Measurements from ENCODE around the gene ATF5.
A peak's percentile ranks its signal among the peaks of the same experiment; 100 is the strongest.

ATF5 gene

GRCh38 chr19:49889038-49889686 is 39.8 kb upstream of the ATF5 start:
- no peak for TF ChIP-seq CTCF (conservative IDR thresholded peaks at IDR 0.05; ENCODE audit: low read depth, low read length)
- H3K36me3 ChIP-seq (ENCODE audit: insufficient read depth): no peaks in the 10 kb centered on the region
- no peaks in the 10 kb centered on the region for H3K79me2 ChIP-seq (ENCODE audit: insufficient read depth, low read depth)
- H3K9ac ChIP-seq: no peak overlapping the region
- no peaks in the 10 kb centered on the region for H4K20me1 ChIP-seq (ENCODE audit: insufficient read depth)
- peaks cover 32% of the 10 kb centered on the region for H3K4me1 ChIP-seq (ENCODE audit: low read depth, poor library complexity, severe bottlenecking)
- H2AFZ ChIP-seq (ENCODE audit: low read depth): no peak overlapping the region
- peak overlapping the region; percentile 45; the same call in 1 of the 2 replicates for H3K4me2 ChIP-seq
- no peak overlapping the region; the same call in 1 of the 2 replicates for H3K27ac ChIP-seq
- H3K4me3 ChIP-seq (IDR thresholded peaks at IDR 0.05; ENCODE audit: insufficient read depth, low read depth, low read length): no peak overlapping the region
- H3K27me3 ChIP-seq (ENCODE audit: insufficient read depth, low read depth): no peaks in the 10 kb centered on the region

DNA sequence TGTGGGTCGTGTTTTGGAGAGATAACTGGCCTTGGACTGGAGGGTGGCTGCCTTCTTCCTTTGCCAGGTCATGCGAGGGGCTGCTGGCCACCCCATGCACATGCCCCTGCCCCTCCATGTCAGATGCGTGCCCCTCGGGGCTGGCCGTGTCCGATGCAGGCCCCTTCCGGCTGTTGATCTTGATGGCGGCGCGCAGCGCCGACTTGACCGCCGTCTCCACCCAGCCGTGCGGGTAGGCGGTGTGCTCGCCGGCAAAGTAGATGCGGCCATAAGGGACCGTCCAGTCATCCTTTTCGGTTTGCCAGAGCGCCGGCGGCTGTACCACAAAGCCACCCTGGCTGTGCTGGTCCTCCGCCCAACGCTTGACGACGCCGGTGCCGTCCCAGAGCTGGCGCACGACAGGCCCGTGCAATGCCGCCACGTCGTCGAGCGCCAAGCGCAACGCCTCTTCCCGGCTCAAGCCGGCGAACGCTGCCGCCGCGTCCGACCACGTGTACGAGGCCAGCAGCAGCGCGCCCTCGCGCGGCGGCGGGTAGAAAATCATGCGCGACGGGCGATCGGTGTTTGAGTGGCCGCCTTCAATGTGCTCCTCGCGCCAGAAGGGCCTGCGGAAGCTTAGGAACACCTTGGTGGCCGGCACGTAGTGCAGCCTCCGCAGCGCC is 39.2 kb upstream of the ATF5 start:
- peak; percentile 76 for TF ChIP-seq CTCF (conservative IDR thresholded peaks at IDR 0.05; ENCODE audit: low read depth, low read length)
- H3K27me3 ChIP-seq (ENCODE audit: insufficient read depth, low read depth): no peaks in the 10 kb centered on the region
- no peaks in the 10 kb centered on the region for H4K20me1 ChIP-seq (ENCODE audit: insufficient read depth)
- H3K79me2 ChIP-seq (ENCODE audit: insufficient read depth, low read depth): no peaks in the 10 kb centered on the region
- peak overlapping the region; percentile 45 for H3K4me2 ChIP-seq
- peak overlapping the region; percentile 86 for H2AFZ ChIP-seq (ENCODE audit: low read depth)
- H3K9ac ChIP-seq: peak overlapping the region; percentile 44; the same call in 1 of the 2 replicates
- peaks cover 36% of the 10 kb centered on the region for H3K4me1 ChIP-seq (ENCODE audit: low read depth, poor library complexity, severe bottlenecking)
- peak overlapping the region; percentile 68 for H3K27ac ChIP-seq
- H3K4me3 ChIP-seq (IDR thresholded peaks at IDR 0.05; ENCODE audit: insufficient read depth, low read depth, low read length): no peak overlapping the region
- no peaks in the 10 kb centered on the region for H3K36me3 ChIP-seq (ENCODE audit: insufficient read depth)

DNA sequence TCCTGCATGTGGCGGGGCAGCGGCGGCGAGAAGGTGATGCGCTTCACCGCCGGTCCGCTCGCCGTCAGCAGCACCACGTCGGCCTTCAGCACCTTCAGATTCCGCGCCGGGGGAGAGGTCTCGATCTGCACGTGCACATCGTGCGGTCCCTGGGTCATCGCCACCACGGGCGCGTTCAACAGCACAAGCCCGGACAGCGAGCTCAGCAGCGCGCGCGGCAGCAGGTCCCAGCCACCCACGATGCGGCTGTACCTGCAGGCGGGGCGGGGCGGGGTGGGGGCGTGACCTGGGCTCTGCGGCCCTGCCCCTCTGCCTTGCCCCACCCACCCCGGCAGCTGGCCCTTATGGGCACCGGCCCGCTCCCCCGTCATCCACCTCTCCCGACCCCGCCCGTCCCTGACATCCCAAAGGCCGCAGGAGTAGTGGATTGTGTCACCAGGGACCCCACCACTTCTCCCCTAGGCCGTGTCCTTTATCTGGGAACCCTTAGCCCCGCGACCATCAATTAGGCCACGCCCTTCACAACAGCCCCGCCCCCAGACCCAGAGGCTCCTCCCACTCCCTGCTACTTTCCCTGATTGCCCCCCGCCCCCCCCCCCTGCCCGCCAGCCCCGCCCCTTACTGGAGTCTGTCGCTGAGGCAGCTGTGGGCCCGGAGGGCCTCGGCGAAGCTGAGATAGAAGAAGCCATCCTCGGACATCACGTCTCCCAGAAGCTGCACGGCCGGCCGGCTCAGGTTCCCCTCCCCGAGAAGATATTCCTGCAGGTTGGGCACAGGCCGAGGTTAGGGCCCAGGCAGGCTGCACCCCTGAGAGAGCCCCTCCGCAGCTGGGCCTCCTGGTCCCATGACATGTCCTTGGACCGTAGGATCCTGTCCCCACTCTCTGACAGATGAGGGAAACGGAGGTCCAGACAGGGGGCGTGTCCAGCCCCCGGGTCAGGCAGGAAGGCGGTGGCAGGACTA is 38.4 kb upstream of the ATF5 start:
- H3K79me2 ChIP-seq (ENCODE audit: insufficient read depth, low read depth): no peaks in the 10 kb centered on the region
- peak overlapping the region; percentile 68 for H3K27ac ChIP-seq
- peaks cover 41% of the 10 kb centered on the region for H3K4me1 ChIP-seq (ENCODE audit: low read depth, poor library complexity, severe bottlenecking)
- peak overlapping the region; percentile 45 for H3K4me2 ChIP-seq
- no peaks in the 10 kb centered on the region for H3K27me3 ChIP-seq (ENCODE audit: insufficient read depth, low read depth)
- no peaks in the 10 kb centered on the region for H4K20me1 ChIP-seq (ENCODE audit: insufficient read depth)
- no peaks in the 10 kb centered on the region for H3K36me3 ChIP-seq (ENCODE audit: insufficient read depth)
- peak overlapping the region; percentile 44; the same call in 1 of the 2 replicates for H3K9ac ChIP-seq
- no peak overlapping the region for H3K4me3 ChIP-seq (IDR thresholded peaks at IDR 0.05; ENCODE audit: insufficient read depth, low read depth, low read length)
- TF ChIP-seq CTCF (conservative IDR thresholded peaks at IDR 0.05; ENCODE audit: low read depth, low read length): peak; percentile 11
- H2AFZ ChIP-seq (ENCODE audit: low read depth): peak overlapping the region; percentile 86

DNA sequence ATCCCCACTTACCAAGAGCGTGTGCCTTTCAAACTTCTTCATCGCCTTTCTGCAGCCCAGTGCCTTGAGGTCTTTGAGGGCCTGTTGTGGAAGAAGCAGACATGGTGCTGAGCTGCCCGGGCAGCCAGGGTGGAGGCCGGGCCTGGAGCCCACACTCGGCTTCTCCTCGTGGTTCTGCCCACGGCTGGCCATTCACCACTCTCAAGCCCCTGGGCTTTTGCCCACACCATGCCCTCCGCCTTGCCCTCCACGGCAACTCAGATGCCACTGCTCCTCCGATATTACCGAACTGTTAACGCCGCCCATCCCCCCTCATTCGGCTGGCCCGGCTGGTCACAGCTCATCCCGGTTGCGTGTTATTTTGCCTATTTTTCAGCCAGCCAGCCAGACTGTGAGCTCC is 37.6 kb upstream of the ATF5 start:
- H2AFZ ChIP-seq (ENCODE audit: low read depth): no peak overlapping the region
- no peaks in the 10 kb centered on the region for H3K79me2 ChIP-seq (ENCODE audit: insufficient read depth, low read depth)
- H4K20me1 ChIP-seq (ENCODE audit: insufficient read depth): no peaks in the 10 kb centered on the region
- H3K27me3 ChIP-seq (ENCODE audit: insufficient read depth, low read depth): no peaks in the 10 kb centered on the region
- H3K9ac ChIP-seq: no peak overlapping the region
- no peak overlapping the region for H3K4me3 ChIP-seq (IDR thresholded peaks at IDR 0.05; ENCODE audit: insufficient read depth, low read depth, low read length)
- no peak for TF ChIP-seq CTCF (conservative IDR thresholded peaks at IDR 0.05; ENCODE audit: low read depth, low read length)
- no peak overlapping the region for H3K4me2 ChIP-seq
- H3K27ac ChIP-seq: no peak overlapping the region
- H3K36me3 ChIP-seq (ENCODE audit: insufficient read depth): no peaks in the 10 kb centered on the region
- peaks cover 48% of the 10 kb centered on the region for H3K4me1 ChIP-seq (ENCODE audit: low read depth, poor library complexity, severe bottlenecking)

All from KMS-11 (cell line).